Measurements from ENCODE around the gene GPR31.

The GPR31 gene

GRCh38 chr6:167142433-167142761 is 15.4 kb downstream of the GPR31 start:
- H3K4me3 ChIP-seq (ENCODE audit: low read length) = no peak overlapping the region
- no peak for TF ChIP-seq CTCF (conservative IDR thresholded peaks at IDR 0.05; ENCODE audit: low read depth, low read length)
- no peak for DNase-seq (ENCODE audit: low read depth)

GRCh38 chr6:167141667-167142432 is 15.9 kb downstream of the GPR31 start:
- TF ChIP-seq CTCF (conservative IDR thresholded peaks at IDR 0.05; ENCODE audit: low read depth, low read length) = peak; percentile 72
- DNase-seq (ENCODE audit: low read depth) = no peak
- no peak overlapping the region for H3K4me3 ChIP-seq (ENCODE audit: low read length)

GRCh38 chr6:167140589-167141474 is 16.9 kb downstream of the GPR31 start:
- no peak for TF ChIP-seq CTCF (conservative IDR thresholded peaks at IDR 0.05; ENCODE audit: low read depth, low read length)
- DNase-seq (ENCODE audit: low read depth) = no peak
- no peak overlapping the region for H3K4me3 ChIP-seq (ENCODE audit: low read length)

- no peak for DNase-seq (ENCODE audit: low read depth)
- H3K4me3 ChIP-seq (ENCODE audit: low read length) = no peak overlapping the region
- no peak for TF ChIP-seq CTCF (conservative IDR thresholded peaks at IDR 0.05; ENCODE audit: low read depth, low read length)
Measured at GRCh38 chr6:167139761-167140160, 18.0 kb downstream of the GPR31 start.

GRCh38 chr6:167137881-167138280 is 19.9 kb downstream of the GPR31 start:
- no peak for DNase-seq (ENCODE audit: low read depth)
- no peak for TF ChIP-seq CTCF (conservative IDR thresholded peaks at IDR 0.05; ENCODE audit: low read depth, low read length)
- no peak overlapping the region for H3K4me3 ChIP-seq (ENCODE audit: low read length)

GRCh38 chr6:167137081-167137480 is 20.7 kb downstream of the GPR31 start:
- no peak overlapping the region for H3K4me3 ChIP-seq (ENCODE audit: low read length)
- no peak for DNase-seq (ENCODE audit: low read depth)
- no peak for TF ChIP-seq CTCF (conservative IDR thresholded peaks at IDR 0.05; ENCODE audit: low read depth, low read length)

All from retinal pigment epithelial cell (primary cell).